ENCODE data around the gene NEDD8.

DNA sequence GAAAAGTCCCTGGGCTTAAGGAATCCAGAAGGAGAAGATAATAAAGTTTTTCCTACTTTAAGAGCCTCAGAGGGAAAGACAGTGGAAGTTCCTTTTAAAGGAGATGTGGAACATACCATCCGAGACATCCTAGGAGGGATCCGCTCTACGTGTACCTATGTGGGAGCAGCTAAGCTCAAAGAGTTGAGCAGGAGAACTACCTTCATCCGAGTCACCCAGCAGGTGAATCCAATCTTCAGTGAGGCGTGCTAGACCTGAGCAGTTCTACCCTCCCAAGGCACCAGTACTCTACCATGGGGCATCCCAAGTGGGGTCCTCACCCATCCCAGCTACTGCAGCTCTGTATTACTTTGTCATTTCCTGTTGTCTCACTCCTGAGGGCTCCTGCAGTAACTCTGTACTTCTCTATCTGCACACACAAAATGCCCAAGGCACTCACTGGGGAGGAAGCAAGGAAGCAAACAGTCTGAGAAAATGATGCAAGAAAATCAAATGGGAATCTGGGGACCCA is 6.4 kb upstream of the NEDD8 start:
- no peak for TF ChIP-seq EP300 (IDR thresholded peaks at IDR 0.05; ENCODE audit: borderline replicate concordance)
- TF ChIP-seq, protein P1, sequence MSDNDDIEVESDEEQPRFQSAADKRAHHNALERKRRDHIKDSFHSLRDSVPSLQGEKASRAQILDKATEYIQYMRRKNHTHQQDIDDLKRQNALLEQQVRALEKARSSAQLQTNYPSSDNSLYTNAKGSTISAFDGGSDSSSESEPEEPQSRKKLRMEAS (IDR thresholded peaks at IDR 0.05) = no peak

Measured in Ishikawa (cell line).